K562 (cell line): ENCODE data around the gene CHCHD6. TPM values are rescaled to one million over a fixed set of nuclear protein-coding genes. Genes with fewer than 3 reads are reported as not detected.

Source experiments
- CAMTA2 ChIP-seq: fragments of 250-450 bp; sonication (Bioruptor Pico); conservative IDR thresholded peaks from 2 replicates; pipeline ENCODE4 v1.5.1; 2022
- E2F3 ChIP-seq: fragments of 250-450 bp; sonication (Bioruptor Pico); IDR thresholded peaks from 2 replicates; pipeline ENCODE4 v1.4.0; 2020; ENCODE audit warnings: mild to moderate bottlenecking
- HIVEP1 ChIP-seq: fragments of 250-450 bp; sonication (Bioruptor Pico); IDR thresholded peaks from 2 replicates; pipeline ENCODE4 v1.4.0; 2020; ENCODE audit warnings: mild to moderate bottlenecking
- MYC ChIP-seq, 2 experiments: fragments of 250-450 bp in 1 of 2; sonication (Bioruptor Pico) in 1 of 2; IDR thresholded peaks; 2 replicates each; pipeline versions ENCODE4 v1.5.1 to v1.6.1; 2012 to 2021; ENCODE audit warnings: low read depth in 2 of 2, borderline replicate concordance in 1 of 2, improper control_type of control experiment in 1 of 2, low read length in 1 of 2, mild to moderate bottlenecking in 1 of 2, moderate library complexity in 1 of 2
- RFX7 ChIP-seq: fragments of 250-450 bp; sonication (Bioruptor Pico); IDR thresholded peaks from 2 replicates; pipeline ENCODE4 v1.5.1; 2021; ENCODE audit warnings: mild to moderate bottlenecking
- SMAD1 ChIP-seq: fragments of 150-350 bp; IDR thresholded peaks from 2 replicates; pipeline ENCODE4 v1.6.1; 2014; ENCODE audit warnings: low read length, low read depth; ENCODE audit not compliant: partially characterized antibody
- SMAD3 ChIP-seq: fragments of 450-650 bp; formaldehyde crosslinking; conservative IDR thresholded peaks from 2 replicates; pipeline ENCODE4 v1.4.0; 2020; ENCODE audit warnings: mild to moderate bottlenecking
- SNIP1 ChIP-seq: fragments of 450-650 bp; IDR thresholded peaks from 2 replicates; pipeline ENCODE4 v1.7.1; 2017; ENCODE audit warnings: low read depth, mild to moderate bottlenecking
- SOX6 ChIP-seq: fragments of 450-650 bp; IDR thresholded peaks from 2 replicates; pipeline ENCODE4 v1.6.1; 2014; ENCODE audit warnings: mild to moderate bottlenecking
- TAF9B ChIP-seq: fragments of 450-650 bp; IDR thresholded peaks from 2 replicates; pipeline ENCODE4 v1.6.1; 2018; ENCODE audit warnings: mild to moderate bottlenecking; ENCODE audit not compliant: partially characterized antibody
- TEAD4 ChIP-seq, 2 experiments: sonication (generic) in 1 of 2; formaldehyde crosslinking in 1 of 2; IDR thresholded peaks; 2 replicates each; pipeline versions ENCODE4 v1.6.1 to v1.8.0; 2012 to 2022; ENCODE audit warnings: borderline replicate concordance in 1 of 2, inconsistent platforms in 1 of 2, low read length in 1 of 2, mild to moderate bottlenecking in 1 of 2, missing genetic modification reagents in 1 of 2
- YY1 ChIP-seq, 3 experiments: IDR thresholded peaks; 2 replicates each; pipeline ENCODE4 v1.6.1; 2011; ENCODE audit warnings: low read length in 2 of 3, mild to moderate bottlenecking in 2 of 3, moderate library complexity in 2 of 3, borderline replicate concordance in 1 of 3, control low read depth in 1 of 3, low read depth in 1 of 3; ENCODE audit not compliant: insufficient read depth in 3 of 3, insufficient replicate concordance in 2 of 3, control insufficient read depth in 1 of 3, insufficient read length in 1 of 3; ENCODE audit errors: extremely low read depth in 1 of 3
- ZBTB49 ChIP-seq: sonication (generic); formaldehyde crosslinking; IDR thresholded peaks from 2 replicates; pipeline ENCODE4 v1.8.0; 2022; ENCODE audit warnings: missing genetic modification reagents, mild to moderate bottlenecking, borderline replicate concordance
- ZNF121 ChIP-seq: sonication (generic); formaldehyde crosslinking; conservative IDR thresholded peaks from 2 replicates; pipeline ENCODE4 v1.8.0; 2022; ENCODE audit warnings: missing genetic modification reagents
- ZNF586 ChIP-seq: fragments of 450-650 bp; formaldehyde crosslinking; conservative IDR thresholded peaks from 2 replicates; pipeline ENCODE4 v1.4.0; 2020; ENCODE audit warnings: mild to moderate bottlenecking, moderate library complexity
- ZNF740 ChIP-seq, 3 experiments: fragments of 200-800 bp in 1 of 3; sonication (Bioruptor generic) in 1 of 3; sonication (generic) in 1 of 3; formaldehyde crosslinking in 1 of 3; IDR thresholded peaks; 2 replicates each; pipeline versions ENCODE4 v1.6.1 to v1.8.0; 2016 to 2022; ENCODE audit warnings: mild to moderate bottlenecking in 2 of 3, missing compliant biosample characterization in 2 of 3, missing genetic modification characterization in 2 of 3, missing genetic modification reagents in 1 of 3
- polyA plus RNA-seq, 8 experiments: library from polyadenylated mRNA; depleted of rRNA in 4 of 8; stranded (reverse) in 5 of 8; unstranded in 3 of 8; fragments of >200 nt; fragmentation: Nextera tagmentation in 2 of 8; fragmentation: Illumina TruSeq in 1 of 8; extraction: Ambion mirVana in 2 of 8; extraction: Trizol in 1 of 8; gene quantifications; 2 replicates each; pipeline versions ENCODE4 v1.2.1 to v1.2.3, GENCODE V29; 2011 to 2014; ENCODE audit warnings: inconsistent platforms in 1 of 8, missing spikeins in 1 of 8
- total RNA-seq, 7 experiments: library from RNA; depleted of rRNA in 6 of 7; stranded (reverse); fragments of >200 nt in 6 of 7; fragmentation: Illumina TruSeq in 2 of 7; extraction: Trizol in 2 of 7; gene quantifications; 2 replicates each; pipeline versions ENCODE4 v1.2.1 to v1.2.3, GENCODE V29; 2011 to 2021; ENCODE audit warnings: low replicate concordance in 1 of 7
- TF ChIP-seq, protein P1 (sequence below): fragments of 250-450 bp; sonication (Bioruptor Pico); IDR thresholded peaks from 2 replicates; pipeline ENCODE4 v1.8.0; 2021; ENCODE audit warnings: moderate library complexity, mild to moderate bottlenecking, inconsistent platforms

Gene CHCHD6
- total and polyA plus RNA-seq, 9 of the 15 experiments (the other 6 are each of a cell fraction or from before 2014, with no cell fraction given): 4.6 to 18.6 (median 10.9) TPM

- TF ChIP-seq SMAD3 (CRISPR knock-in tag) (no peak), TEAD4 (IDR thresholded peaks at IDR 0.05; ENCODE audit: low read length) (no peak), TEAD4 (CRISPR knock-in tag; IDR thresholded peaks at IDR 0.05; ENCODE audit: borderline replicate concordance) (no peak), HIVEP1 (no peak), RFX7 (CRISPR knock-in tag) (no peak), ZNF740 (CRISPR knock-in tag; IDR thresholded peaks at IDR 0.05) (peak; percentile 95), ZNF740 (tag; IDR thresholded peaks at IDR 0.05) (0 out of 4 replicates have a peak, but pooled peaks of 1 of the 2 experiments have one; percentile 36), ZNF121 (no peak), CAMTA2 (CRISPR knock-in tag) (no peak), MYC (IDR thresholded peaks at IDR 0.05; ENCODE audit: low read depth, low read length) (no peak), MYC (CRISPR knock-in tag; IDR thresholded peaks at IDR 0.05; ENCODE audit: borderline replicate concordance, low read depth) (no peak), ZBTB49 (CRISPR knock-in tag) (no peak), SOX6 (no peak), ZNF586 (CRISPR knock-in tag) (no peak), E2F3 (CRISPR knock-in tag) (no peak), YY1 (IDR thresholded peaks at IDR 0.05; ENCODE audit: borderline replicate concordance in 1 of 3, control insufficient read depth in 1 of 3, extremely low read depth in 1 of 3, insufficient read depth in 3 of 3, insufficient read length in 1 of 3, insufficient replicate concordance in 2 of 3, low read depth in 1 of 3, low read length in 2 of 3) (no peak), TAF9B (no peak), SMAD1 (no peak), SNIP1 (no peak)
- TF ChIP-seq, protein P1, sequence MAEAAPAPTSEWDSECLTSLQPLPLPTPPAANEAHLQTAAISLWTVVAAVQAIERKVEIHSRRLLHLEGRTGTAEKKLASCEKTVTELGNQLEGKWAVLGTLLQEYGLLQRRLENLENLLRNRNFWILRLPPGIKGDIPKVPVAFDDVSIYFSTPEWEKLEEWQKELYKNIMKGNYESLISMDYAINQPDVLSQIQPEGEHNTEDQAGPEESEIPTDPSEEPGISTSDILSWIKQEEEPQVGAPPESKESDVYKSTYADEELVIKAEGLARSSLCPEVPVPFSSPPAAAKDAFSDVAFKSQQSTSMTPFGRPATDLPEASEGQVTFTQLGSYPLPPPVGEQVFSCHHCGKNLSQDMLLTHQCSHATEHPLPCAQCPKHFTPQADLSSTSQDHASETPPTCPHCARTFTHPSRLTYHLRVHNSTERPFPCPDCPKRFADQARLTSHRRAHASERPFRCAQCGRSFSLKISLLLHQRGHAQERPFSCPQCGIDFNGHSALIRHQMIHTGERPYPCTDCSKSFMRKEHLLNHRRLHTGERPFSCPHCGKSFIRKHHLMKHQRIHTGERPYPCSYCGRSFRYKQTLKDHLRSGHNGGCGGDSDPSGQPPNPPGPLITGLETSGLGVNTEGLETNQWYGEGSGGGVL (CRISPR knock-in tag): no peak
These were observed 241.2 kb downstream of the CHCHD6 start (continued) for GRCh38 chr3:126945171-126945721.
